Calu3 (cell line): ENCODE data around the gene GALK2. TPM values are rescaled to one million over a fixed set of nuclear protein-coding genes. Genes with fewer than 3 reads are reported as not detected.

Experiments
- BruUV-seq: library from RNA; stranded (reverse); fragments of 400-500 nt; replicated peaks from 2 replicates; lab custom pipeline; 2021; lab: Mats Ljungman, UMichigan
- CTCF ChIA-PET: fragments of 300-600 bp; sonication (Branson Sonifier 250); formaldehyde crosslinking; loops from one replicate; lab custom pipeline; 2022; ENCODE audit warnings: antibody characterized with exemption; lab: Charles Lee
- DNase-seq: peaks from one replicate; pipeline ENCODE4 v3.0.0; 2022
- H3K27ac Mint-ChIP-seq: one replicate; pipeline ENCODE4 v1.8.0; 2022; ENCODE audit warnings: mixed read lengths; ENCODE audit not compliant: unreplicated experiment
- H3K27me3 Mint-ChIP-seq: one replicate; pipeline ENCODE4 v1.8.0; 2022; ENCODE audit warnings: mixed read lengths; ENCODE audit not compliant: unreplicated experiment
- H3K36me3 Mint-ChIP-seq: one replicate; pipeline ENCODE4 v1.8.0; 2022; ENCODE audit warnings: mild to moderate bottlenecking, moderate library complexity, mixed read lengths; ENCODE audit not compliant: insufficient read depth, unreplicated experiment
- H3K4me1 Mint-ChIP-seq: one replicate; pipeline ENCODE4 v1.8.0; 2022; ENCODE audit warnings: mild to moderate bottlenecking, low read depth, mixed read lengths; ENCODE audit not compliant: unreplicated experiment
- H3K4me3 Mint-ChIP-seq: one replicate; pipeline ENCODE4 v1.8.0; 2022; ENCODE audit warnings: mild to moderate bottlenecking, low read depth, moderate library complexity, mixed read lengths; ENCODE audit not compliant: unreplicated experiment
- H3K9me3 Mint-ChIP-seq: one replicate; pipeline ENCODE4 v1.8.0; 2022; ENCODE audit warnings: low read depth, mixed read lengths; ENCODE audit not compliant: unreplicated experiment
- intact Hi-C: fragments of 100-400 bp; cut with micrococcal nuclease; formaldehyde crosslinking; loops from one replicate; pipeline ENCODE4 v1.10.0; 2022; ENCODE audit not compliant: unreplicated experiment
- total RNA-seq: library from RNA; stranded (reverse); gene quantifications from 2 replicates; pipeline ENCODE4 v1.2.3, GENCODE V29; 2022
- TF ChIP-seq, protein P1 (sequence below): fragments of 200-600 bp; IDR thresholded peaks from one replicate; pipeline ENCODE4 v1.8.0; 2022; ENCODE audit warnings: antibody characterized with exemption; ENCODE audit not compliant: unreplicated experiment

GALK2 gene
- total RNA-seq, 1 experiment from 2014 or later = 48.3 TPM

DNA sequence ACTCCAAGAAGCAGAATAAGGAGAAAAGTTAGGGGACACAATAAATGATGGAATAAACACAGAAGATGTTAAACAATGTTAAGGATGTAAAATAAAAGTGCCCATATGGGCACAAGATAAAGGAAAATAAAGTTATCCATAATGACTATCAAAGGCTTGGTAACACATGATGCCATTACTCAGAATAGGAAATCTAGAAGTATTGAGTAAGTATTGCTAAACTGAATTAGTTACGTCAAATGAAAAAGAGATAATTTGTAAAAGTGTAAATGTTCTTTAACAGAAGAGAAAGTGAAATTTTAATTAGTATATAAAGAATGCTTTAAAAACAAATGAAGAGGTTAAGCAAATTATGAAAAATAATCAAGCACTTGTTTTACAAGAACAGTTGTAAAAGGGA is 21.3 kb upstream of the GALK2 start:
- peaks cover 38% of the 10 kb centered on the region for H3K4me1 Mint-ChIP-seq
- no peak for DNase-seq
- no peaks in the 10 kb centered on the region for H3K27me3 Mint-ChIP-seq
- peaks cover 2% of the 10 kb centered on the region for H3K36me3 Mint-ChIP-seq
- no TSS peak for BruUV-seq
- H3K4me3 Mint-ChIP-seq = no peak overlapping the region
- CTCF ChIA-PET = no interaction called here
- intact Hi-C loops = loop anchor here (5.0 to 10.0 kb wide), 3 partner anchors 101 to 996 kb away; partner anchors contain the start of gene SECISBP2L
- no peaks in the 10 kb centered on the region for H3K9me3 Mint-ChIP-seq
- no peak overlapping the region for H3K27ac Mint-ChIP-seq
- TF ChIP-seq, protein P1, sequence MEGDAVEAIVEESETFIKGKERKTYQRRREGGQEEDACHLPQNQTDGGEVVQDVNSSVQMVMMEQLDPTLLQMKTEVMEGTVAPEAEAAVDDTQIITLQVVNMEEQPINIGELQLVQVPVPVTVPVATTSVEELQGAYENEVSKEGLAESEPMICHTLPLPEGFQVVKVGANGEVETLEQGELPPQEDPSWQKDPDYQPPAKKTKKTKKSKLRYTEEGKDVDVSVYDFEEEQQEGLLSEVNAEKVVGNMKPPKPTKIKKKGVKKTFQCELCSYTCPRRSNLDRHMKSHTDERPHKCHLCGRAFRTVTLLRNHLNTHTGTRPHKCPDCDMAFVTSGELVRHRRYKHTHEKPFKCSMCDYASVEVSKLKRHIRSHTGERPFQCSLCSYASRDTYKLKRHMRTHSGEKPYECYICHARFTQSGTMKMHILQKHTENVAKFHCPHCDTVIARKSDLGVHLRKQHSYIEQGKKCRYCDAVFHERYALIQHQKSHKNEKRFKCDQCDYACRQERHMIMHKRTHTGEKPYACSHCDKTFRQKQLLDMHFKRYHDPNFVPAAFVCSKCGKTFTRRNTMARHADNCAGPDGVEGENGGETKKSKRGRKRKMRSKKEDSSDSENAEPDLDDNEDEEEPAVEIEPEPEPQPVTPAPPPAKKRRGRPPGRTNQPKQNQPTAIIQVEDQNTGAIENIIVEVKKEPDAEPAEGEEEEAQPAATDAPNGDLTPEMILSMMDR = no peak

DNA sequence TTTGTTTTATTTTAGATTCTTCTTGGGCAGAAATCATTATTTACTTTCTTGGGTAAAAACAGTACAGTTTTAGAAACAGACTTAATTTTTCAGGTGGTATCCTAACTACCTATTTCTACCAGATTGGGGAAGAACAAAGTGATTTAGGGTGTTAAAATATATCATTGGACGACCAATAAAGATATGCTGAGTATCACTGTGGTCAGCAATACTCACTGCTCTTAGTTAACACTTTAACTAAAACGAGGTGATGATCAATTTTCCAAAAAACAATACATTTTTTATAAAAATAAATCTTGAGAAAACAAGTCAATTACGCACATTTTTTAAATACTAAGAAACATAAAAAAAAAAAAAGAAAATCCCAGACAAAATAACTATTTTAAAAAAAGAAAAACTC is 18.2 kb upstream of the GALK2 start:
- CTCF ChIA-PET = interaction anchor here (0.7 to 1.2 kb wide), 2 partner anchors 18 to 645 kb away, joined by 5 read pairs; partner anchors contain the start of gene GALK2
- Mint-ChIP-seq H3K4me1 (peaks cover 34% of the 10 kb centered on the region), H3K27ac (no peak overlapping the region), H3K27me3 (no peaks in the 10 kb centered on the region), H3K4me3 (no peak overlapping the region), H3K9me3 (no peaks in the 10 kb centered on the region), H3K36me3 (peaks cover 22% of the 10 kb centered on the region)
- no peak for DNase-seq
- BruUV-seq = no TSS peak
- intact Hi-C loops = no loop called here
- TF ChIP-seq, protein P1 = no peak

DNA sequence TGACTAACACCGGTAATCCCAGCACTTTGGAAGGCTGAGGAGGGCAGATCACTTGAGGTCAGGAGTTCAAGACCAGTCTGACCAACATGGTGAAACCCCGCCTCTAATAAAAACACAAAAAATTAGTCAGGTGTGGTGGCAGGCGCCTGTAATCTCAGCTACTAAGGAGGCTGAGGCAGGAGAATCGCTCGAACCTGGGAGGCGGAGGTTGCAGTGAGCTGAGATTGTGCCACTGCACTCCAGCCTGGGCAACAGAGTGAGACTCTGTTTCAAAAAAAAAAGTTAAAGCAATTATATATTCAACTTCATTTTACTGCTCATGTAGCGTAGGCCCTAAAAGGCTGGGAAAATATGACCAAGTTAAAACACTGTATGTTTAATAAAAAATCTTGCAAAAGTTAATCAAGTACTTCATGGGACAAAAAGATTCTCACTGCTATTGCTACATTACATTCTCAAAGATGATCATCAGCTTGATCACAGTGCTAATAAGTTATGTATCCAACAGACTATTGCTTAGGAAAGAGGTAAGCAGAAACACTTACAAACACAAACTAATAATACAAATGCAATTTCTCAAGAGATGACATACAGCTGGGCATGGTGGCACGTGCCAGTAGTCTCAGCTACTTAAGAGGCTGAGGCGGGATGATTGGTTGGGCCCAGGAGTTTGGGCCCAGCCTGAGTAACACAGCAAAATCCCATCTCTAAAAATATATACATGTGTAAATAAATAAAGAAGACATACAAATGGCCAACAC is 17.3 kb upstream of the GALK2 start:
- Mint-ChIP-seq H3K9me3 (no peaks in the 10 kb centered on the region), H3K27me3 (no peaks in the 10 kb centered on the region), H3K4me3 (peak overlapping the region; percentile 51), H3K36me3 (peaks cover 22% of the 10 kb centered on the region), H3K4me1 (peaks cover 30% of the 10 kb centered on the region), H3K27ac (peak overlapping the region; percentile 20)
- intact Hi-C loops = no loop called here
- no peak for DNase-seq
- BruUV-seq = no TSS peak
- TF ChIP-seq, protein P1 = no peak
- CTCF ChIA-PET = interaction anchor here (1.2 kb wide), 1 partner anchor 17 kb away, joined by 5 read pairs; the partner anchor contains the start of gene GALK2

DNA sequence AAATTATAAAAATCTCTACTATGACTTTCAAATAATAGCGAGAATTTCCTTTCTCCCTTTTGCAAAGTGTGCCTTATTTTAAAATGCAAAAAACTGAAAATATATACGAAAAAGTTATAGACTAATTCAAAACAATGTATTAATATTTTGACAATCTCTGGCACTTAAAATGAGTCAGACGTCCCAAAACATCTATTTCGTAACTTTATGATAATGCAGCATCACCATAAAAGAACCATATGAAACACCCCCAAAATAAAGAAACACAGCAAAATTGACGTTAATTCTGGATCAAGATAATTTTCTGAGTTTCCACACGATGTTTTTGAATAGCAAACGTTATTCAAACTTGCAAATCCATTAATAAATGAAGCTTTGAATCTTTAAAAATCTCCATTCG is 15.7 kb upstream of the GALK2 start:
- no TSS peak for BruUV-seq
- no peaks in the 10 kb centered on the region for H3K27me3 Mint-ChIP-seq

More for the DNA sequence above, 15.7 kb upstream of the GALK2 start:
- DNase-seq = no peak
- Mint-ChIP-seq H3K9me3 (no peaks in the 10 kb centered on the region), H3K36me3 (peaks cover 22% of the 10 kb centered on the region), H3K4me1 (peaks cover 14% of the 10 kb centered on the region), H3K4me3 (peak overlapping the region; percentile 95), H3K27ac (peak overlapping the region; percentile 99)
- TF ChIP-seq, protein P1 = no peak
- CTCF ChIA-PET = interaction anchor here (1.7 kb wide), 1 partner anchor 9 kb away, joined by 8 read pairs; no protein-coding TSS in a partner anchor
- intact Hi-C loops = no loop called here
